Measurements from ENCODE around the gene YKT6.

The YKT6 gene

DNA sequence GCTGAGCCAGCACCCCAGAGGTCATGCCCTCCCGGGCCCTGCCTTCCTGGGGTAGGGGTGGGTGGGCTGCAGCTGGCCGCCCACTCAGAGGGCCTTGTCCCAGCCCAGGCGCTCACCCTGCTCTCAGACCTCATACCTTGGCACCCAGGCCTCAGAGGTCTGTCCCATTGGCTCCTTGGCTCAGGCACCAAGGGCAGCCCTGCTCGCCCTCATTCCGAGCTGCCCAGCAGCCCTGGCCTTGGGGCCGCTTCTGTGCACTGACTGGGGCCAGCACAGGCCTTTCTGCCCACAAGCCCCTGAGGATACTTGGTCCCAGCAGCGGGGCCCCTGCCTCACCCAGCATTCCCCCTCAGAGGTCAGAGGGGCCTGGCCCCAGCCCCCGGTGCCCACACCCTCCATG lies 34.3 kb downstream of the YKT6 start:
- H3K27ac ChIP-seq, result no peak overlapping the region
- TF ChIP-seq, protein P1, sequence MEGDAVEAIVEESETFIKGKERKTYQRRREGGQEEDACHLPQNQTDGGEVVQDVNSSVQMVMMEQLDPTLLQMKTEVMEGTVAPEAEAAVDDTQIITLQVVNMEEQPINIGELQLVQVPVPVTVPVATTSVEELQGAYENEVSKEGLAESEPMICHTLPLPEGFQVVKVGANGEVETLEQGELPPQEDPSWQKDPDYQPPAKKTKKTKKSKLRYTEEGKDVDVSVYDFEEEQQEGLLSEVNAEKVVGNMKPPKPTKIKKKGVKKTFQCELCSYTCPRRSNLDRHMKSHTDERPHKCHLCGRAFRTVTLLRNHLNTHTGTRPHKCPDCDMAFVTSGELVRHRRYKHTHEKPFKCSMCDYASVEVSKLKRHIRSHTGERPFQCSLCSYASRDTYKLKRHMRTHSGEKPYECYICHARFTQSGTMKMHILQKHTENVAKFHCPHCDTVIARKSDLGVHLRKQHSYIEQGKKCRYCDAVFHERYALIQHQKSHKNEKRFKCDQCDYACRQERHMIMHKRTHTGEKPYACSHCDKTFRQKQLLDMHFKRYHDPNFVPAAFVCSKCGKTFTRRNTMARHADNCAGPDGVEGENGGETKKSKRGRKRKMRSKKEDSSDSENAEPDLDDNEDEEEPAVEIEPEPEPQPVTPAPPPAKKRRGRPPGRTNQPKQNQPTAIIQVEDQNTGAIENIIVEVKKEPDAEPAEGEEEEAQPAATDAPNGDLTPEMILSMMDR (conservative IDR thresholded peaks at IDR 0.05), result no peak
- no peak for TF ChIP-seq ZFX (IDR thresholded peaks at IDR 0.05)

DNA sequence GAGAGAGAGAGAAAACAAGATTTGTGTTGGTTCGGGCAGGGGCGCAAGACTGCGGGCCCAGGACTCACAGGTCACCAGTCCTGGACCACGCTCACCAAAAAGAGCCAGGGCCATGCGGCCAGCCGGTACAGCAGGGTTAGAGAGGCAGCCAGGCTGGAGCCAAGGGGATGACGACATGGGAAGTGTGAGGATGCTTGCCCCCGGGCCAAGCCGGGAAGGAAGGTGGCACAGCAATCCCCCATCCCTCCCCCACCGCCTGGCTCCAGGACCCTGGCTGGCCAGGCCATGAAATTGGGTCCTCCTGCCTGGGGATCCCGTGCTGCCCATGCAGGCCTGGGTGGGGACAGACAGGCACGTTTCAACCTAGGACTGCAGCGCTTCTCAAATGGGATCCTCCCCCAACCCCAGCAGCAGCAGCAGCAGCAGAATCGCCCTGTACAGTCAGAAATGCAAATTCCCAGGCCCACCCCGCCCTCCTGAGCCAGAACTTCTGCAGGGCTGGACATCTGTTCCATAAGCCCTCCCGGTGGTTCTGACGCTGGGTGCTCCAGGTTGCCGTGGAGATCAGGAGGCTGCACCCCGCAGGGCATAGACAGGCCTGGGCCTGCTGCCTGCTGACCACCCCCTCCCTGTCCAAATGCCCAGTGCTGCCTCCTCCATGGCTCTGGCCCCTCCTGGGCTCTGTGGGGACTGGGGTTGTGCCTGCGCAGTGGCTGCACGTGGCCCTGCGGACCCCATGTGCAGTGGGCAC lies 35.0 kb downstream of the YKT6 start:
- no peak for TF ChIP-seq ZFX (IDR thresholded peaks at IDR 0.05)
- TF ChIP-seq, protein P1 (conservative IDR thresholded peaks at IDR 0.05), result no peak
- no peak overlapping the region for H3K27ac ChIP-seq

DNA sequence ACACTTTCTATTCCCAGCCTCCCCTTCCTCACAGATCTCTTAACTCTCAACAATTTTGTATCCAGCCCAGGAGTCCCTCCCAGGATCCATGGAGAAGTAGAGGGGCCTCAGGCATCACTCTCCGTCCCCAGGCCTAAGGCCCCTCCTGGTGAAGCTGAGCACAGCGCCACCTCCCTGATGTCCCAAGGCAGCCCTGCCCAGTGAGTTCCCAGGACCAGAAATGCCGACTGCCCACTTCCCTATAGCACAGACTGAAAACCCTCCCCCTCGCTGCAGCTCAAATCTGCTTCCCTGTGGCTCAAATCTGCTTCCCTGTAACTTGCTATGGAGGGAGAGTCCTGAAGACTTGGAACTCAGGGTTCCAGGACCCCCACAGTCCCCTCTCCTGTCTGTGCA lies 35.6 kb downstream of the YKT6 start:
- H3K27ac ChIP-seq, result no peak overlapping the region
- TF ChIP-seq, protein P1 (conservative IDR thresholded peaks at IDR 0.05), result no peak
- TF ChIP-seq ZFX (IDR thresholded peaks at IDR 0.05), result no peak

DNA sequence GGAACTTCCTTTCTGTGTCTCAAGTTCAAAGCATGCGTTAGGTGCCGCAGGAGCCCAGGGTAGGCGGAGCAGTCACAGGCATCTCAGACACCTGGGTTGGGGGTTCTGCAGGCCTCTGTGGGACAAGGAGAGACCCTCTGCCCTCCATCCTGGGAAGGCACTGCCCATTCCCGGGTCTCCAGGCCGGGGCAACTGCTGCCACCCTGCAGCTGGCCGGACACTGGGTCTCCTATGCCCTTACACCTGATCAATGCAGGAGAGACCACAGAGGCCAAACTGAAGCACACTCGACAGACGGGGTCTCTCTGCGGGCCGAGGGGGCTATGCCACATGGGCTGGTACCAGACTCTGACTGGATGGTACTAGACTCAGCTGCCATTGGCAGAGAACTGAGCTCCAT lies 36.9 kb downstream of the YKT6 start:
- H3K27ac ChIP-seq, result no peak overlapping the region
- no peak for TF ChIP-seq ZFX (IDR thresholded peaks at IDR 0.05)
- TF ChIP-seq, protein P1 (conservative IDR thresholded peaks at IDR 0.05), result no peak

DNA sequence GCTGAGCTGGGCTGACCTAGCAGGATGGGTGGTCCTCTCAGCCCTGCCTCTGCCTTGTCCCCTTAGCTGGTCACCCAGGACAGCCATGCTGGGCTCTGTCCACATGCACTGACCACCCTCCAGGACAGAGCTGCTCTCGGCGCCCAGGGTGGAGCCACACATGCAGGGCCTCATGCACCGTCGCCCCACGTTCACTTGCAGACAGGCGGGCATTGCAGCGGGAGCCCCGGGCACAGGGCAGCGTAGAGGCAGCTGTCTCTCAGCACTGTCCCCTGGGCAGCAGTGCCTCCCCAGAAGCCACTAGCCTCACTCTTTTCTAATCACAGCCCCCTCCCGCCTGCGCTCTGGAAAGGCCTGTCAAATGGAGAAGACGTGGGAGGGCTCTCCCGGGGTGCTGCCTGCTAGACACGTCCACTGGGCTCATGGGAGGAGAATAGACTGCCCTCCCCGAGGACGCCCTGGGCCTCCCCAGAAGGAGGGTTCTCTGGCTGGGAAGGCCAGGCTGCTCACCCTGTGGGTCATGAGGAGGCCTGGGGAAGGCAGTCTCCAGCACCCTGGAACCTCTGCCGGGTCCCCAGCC lies 37.4 kb downstream of the YKT6 start:
- H3K27ac ChIP-seq, result no peak overlapping the region
- no peak for TF ChIP-seq ZFX (IDR thresholded peaks at IDR 0.05)
- TF ChIP-seq, protein P1 (conservative IDR thresholded peaks at IDR 0.05), result no peak

DNA sequence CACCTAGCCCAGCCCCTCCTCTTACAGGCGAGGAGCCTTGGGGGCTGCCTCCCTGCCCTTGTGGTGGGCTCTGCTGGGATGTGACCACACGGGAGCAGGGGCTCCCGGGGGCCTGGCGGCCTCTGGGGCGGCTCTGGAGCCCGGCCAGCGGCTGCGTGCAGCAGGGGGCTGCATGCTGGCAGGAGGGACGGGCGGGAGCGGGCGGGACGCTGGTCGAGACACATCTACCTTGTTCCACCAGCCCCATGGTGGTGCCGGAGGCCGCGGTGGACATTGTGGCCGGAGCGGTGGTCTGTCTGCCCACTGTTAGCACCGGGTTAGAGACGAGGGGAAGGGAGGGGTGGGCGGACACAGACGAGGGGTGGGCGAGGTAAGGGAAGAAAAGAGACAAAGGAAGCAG lies 38.6 kb downstream of the YKT6 start:
- TF ChIP-seq ZFX (IDR thresholded peaks at IDR 0.05), result no peak
- TF ChIP-seq, protein P1 (conservative IDR thresholded peaks at IDR 0.05), result no peak
- no peak overlapping the region for H3K27ac ChIP-seq

DNA sequence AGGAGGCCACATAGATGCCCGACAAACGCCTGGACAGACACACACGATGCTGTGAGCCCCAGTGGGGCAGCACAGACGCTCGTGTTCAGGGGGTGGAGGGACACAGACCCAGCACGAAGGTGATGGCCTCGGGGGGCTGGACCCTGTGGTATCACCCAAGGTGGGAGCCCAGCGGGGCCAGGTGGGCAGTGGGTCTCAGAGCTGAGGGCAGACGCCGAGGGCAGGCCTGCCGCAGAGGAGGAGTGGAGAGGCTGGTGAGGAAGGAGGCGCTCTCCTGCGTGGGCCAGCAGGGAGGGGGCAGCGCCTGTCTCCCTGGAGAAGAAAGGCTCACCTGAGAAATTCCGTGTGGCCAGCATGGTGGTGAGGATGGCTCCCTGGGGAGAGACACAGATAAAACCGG lies 39.6 kb downstream of the YKT6 start:
- no peak overlapping the region for H3K27ac ChIP-seq
- no peak for TF ChIP-seq ZFX (IDR thresholded peaks at IDR 0.05)
- TF ChIP-seq, protein P1 (conservative IDR thresholded peaks at IDR 0.05), result no peak
